ENCODE measurements around the gene ISM2. TPM values are rescaled to one million over a fixed set of nuclear protein-coding genes. Genes with fewer than 3 reads are reported as not detected.

Gene ISM2
- total and polyA plus RNA-seq, 2 of the 13 experiments (the other 11 are each of a cell fraction or from before 2014, with no cell fraction given), result 1.8 to 40.7 TPM

GRCh38 chr14:77508249-77508648, 9.6 kb upstream of the ISM2 start (continued):
- no peak for TF ChIP-seq PCBP2 (optimal IDR thresholded peaks at IDR 0.05; ENCODE audit: low read depth, low read length, poor library complexity, severe bottlenecking)
- TF ChIP-seq ETV5 (CRISPR knock-in tag; IDR thresholded peaks at IDR 0.05; ENCODE audit: borderline replicate concordance), result no peak
- TF ChIP-seq ZNF317 (CRISPR knock-in tag; IDR thresholded peaks at IDR 0.05), result no peak
- no peak for TF ChIP-seq SIX4 (CRISPR knock-in tag; IDR thresholded peaks at IDR 0.05)
- TF ChIP-seq LCORL (IDR thresholded peaks at IDR 0.05), result no peak
- TF ChIP-seq LCORL (CRISPR knock-in tag; IDR thresholded peaks at IDR 0.05), result peak; percentile 53; the same call in 1 of the 2 replicates
- no peak for TF ChIP-seq ZNF530 (CRISPR knock-in tag; IDR thresholded peaks at IDR 0.05; ENCODE audit: low read depth)
- TF ChIP-seq, protein P1, sequence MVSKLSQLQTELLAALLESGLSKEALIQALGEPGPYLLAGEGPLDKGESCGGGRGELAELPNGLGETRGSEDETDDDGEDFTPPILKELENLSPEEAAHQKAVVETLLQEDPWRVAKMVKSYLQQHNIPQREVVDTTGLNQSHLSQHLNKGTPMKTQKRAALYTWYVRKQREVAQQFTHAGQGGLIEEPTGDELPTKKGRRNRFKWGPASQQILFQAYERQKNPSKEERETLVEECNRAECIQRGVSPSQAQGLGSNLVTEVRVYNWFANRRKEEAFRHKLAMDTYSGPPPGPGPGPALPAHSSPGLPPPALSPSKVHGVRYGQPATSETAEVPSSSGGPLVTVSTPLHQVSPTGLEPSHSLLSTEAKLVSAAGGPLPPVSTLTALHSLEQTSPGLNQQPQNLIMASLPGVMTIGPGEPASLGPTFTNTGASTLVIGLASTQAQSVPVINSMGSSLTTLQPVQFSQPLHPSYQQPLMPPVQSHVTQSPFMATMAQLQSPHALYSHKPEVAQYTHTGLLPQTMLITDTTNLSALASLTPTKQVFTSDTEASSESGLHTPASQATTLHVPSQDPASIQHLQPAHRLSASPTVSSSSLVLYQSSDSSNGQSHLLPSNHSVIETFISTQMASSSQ (IDR thresholded peaks at IDR 0.05; ENCODE audit: low read depth), result no peak
- TF ChIP-seq, protein P1 (CRISPR knock-in tag; IDR thresholded peaks at IDR 0.05; ENCODE audit: borderline replicate concordance), result no peak
- no peak for TF ChIP-seq NCOA2 (CRISPR knock-in tag; IDR thresholded peaks at IDR 0.05)
- TF ChIP-seq PHF8 (CRISPR knock-in tag; IDR thresholded peaks at IDR 0.05), result no peak
- TF ChIP-seq SKI (IDR thresholded peaks at IDR 0.05; ENCODE audit: partially characterized antibody), result no peak
- no peak for TF ChIP-seq ISX (CRISPR knock-in tag; conservative IDR thresholded peaks at IDR 0.05)
- no peak for TF ChIP-seq HNF1B (CRISPR knock-in tag; IDR thresholded peaks at IDR 0.05)
- no peak for TF ChIP-seq CBFB (CRISPR knock-in tag; IDR thresholded peaks at IDR 0.05)
- no peak for TF ChIP-seq KAT7 (CRISPR knock-in tag; IDR thresholded peaks at IDR 0.05; ENCODE audit: borderline replicate concordance)
- TF ChIP-seq RBM22 (optimal IDR thresholded peaks at IDR 0.05; ENCODE audit: low read length), result no peak
- TF ChIP-seq TSC22D2 (CRISPR knock-in tag; IDR thresholded peaks at IDR 0.05; ENCODE audit: borderline replicate concordance), result no peak
- no peak for TF ChIP-seq SRF (IDR thresholded peaks at IDR 0.05; ENCODE audit: low read depth, low read length)
- no peak for TF ChIP-seq ZNF570 (CRISPR knock-in tag; IDR thresholded peaks at IDR 0.05; ENCODE audit: borderline replicate concordance)
- no peak for TF ChIP-seq MEIS1 (CRISPR knock-in tag; IDR thresholded peaks at IDR 0.05; ENCODE audit: borderline replicate concordance)
- no peak for TF ChIP-seq ZNF704 (CRISPR knock-in tag; IDR thresholded peaks at IDR 0.05; ENCODE audit: borderline replicate concordance)
- no peak for TF ChIP-seq ADNP (CRISPR knock-in tag; IDR thresholded peaks at IDR 0.05)
- TF ChIP-seq ZNF362 (CRISPR knock-in tag; IDR thresholded peaks at IDR 0.05; ENCODE audit: borderline replicate concordance), result no peak
- TF ChIP-seq FOXC1 (CRISPR knock-in tag; IDR thresholded peaks at IDR 0.05; ENCODE audit: borderline replicate concordance), result no peak
- no peak for TF ChIP-seq HOXD1 (CRISPR knock-in tag; IDR thresholded peaks at IDR 0.05)

Data from HepG2 (cell line).